RKO (cell line): ENCODE results near the gene AGTR1.
A peak's percentile ranks its signal among the peaks of the same experiment; 100 is the strongest.
"Not testable (repeated sequence)": the region's sequence is repeated elsewhere in the genome, so short reads cannot be mapped to it uniquely, and the experiment has no call there.

Source experiments
- DNase-seq: peaks from one replicate; pipeline ENCODE4 v3.0.0-alpha.2; 2016; ENCODE audit warnings: low spot score

Gene AGTR1

DNA sequence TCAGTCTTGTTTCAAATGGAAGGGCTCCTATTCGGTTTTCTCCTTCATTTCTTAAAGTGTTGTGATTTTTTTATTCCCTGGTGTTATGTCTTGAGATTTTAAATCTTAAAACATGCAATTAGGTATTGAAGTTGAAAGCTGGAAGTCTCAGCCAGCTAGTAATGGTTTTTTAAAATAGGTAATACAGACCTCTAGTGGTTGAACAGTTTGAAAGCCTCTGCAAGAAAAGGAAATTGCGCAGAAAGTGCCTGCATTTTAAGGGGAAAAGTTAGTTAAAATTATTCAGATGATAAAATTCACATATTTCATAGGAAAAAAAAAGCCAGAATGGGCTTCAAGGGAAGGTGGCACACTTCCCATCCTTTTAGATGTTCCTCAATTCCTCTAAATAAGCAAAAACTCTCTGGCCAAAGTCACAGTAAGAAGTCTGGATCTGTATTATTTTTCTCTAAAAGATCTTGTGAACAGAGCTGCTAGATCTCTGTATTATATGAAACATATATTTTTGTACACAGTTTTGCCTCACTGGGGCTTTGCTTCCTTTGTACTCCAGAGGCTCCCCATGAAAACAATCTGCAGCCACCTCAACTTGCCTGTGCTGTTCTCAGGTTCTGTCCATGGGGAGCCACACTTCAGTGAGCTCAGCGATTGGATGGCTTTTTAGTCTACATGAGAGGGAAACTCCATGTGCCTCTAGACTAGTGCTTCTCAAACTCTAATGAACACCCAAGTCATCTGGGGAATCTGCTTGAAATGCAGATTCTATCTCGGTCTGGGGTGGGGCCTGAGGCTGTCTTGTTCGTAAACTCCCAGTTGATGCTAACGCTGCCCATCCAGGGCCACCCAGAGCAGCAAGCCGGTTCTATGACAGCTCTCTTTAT, 21.5 kb downstream of the AGTR1 start:
- DNase-seq: peak; percentile 18

DNA sequence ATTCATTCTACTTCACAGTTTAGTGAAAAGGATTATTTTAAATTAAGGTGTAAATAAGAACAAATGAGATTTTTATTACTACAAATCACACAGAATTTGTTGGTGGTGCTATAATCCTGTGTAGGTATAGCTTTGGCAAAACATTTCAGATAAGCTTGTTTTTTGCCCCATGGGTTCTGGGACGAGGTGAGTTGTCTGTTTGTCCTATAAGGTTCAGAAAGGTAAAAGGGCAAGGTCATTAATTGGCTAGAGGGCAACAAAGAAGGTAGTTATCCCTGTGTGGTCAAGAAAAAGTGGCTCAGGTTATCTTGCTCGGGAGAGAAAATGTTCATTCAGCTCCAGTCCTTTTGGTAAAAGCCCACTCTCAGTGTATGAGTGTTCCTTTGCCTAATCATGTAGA, 23.2 kb downstream of the AGTR1 start:
- DNase-seq: no peak

DNA sequence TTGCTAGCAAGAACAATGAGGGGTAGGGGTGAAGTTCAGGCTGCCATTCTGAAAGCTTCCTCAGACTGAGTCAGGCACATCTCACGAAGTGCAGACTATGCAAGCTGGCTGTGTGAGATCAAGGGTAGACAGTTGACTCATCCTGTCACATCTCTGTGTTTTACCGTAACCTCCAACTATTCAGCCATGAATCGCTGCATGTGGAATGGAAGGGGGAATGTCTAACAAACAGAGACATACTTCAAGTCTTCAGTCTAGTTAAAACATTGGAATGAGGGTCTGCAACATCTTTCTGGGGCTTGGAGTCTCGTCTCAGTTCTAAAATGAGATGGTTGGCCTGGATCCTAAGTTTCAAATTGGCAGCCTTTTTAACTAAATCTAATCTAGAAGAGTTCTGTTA, 25.9 kb downstream of the AGTR1 start:
- DNase-seq: peak; percentile 60

DNA sequence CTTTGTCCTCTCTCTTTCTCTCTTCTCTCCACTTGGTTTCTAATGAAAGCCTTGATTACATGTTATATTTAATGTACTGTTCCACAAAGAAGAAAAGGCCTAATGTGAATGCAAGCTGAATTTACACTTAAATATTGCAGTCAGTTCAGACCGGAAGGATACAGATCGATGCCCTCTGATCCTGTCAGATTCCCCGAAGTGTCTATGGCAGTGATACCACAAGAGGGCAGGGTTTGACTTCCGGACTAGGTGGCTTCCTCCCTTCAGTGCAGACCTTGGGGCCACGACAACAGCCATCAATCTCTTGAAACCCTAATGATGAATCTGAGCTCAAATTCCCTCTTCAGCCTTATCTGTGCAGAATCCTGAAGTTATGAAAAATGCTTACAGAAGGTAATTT, 29.5 kb downstream of the AGTR1 start:
- peak; percentile 57 for DNase-seq

- no peak for DNase-seq
Measured at GRCh38 chr3:148728753-148729152, 31.1 kb downstream of the AGTR1 start.

- no peak for DNase-seq
Measured at GRCh38 chr3:148729476-148730055, 31.9 kb downstream of the AGTR1 start.

GRCh38 chr3:148730676-148731075, 33.0 kb downstream of the AGTR1 start:
- no peak for DNase-seq

DNA sequence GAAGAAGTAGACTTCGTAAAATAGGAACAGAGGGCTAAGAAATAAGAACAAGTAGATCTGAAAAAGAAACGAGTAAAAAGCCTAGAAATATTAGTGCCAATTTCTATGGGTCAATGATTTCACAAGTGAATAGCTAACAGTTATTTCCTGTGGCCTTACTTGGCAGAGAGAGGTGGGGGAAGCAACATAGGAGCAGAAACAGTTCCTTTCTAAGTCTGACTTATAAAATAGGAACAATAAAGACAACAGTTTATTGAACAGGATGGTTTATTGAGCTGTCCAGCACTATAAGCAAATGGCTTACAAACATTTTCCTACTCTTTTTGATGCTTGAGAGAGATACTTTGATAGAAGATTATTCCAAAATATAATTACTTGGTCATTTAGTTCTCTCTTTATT, 37.9 kb downstream of the AGTR1 start:
- no peak for DNase-seq

DNA sequence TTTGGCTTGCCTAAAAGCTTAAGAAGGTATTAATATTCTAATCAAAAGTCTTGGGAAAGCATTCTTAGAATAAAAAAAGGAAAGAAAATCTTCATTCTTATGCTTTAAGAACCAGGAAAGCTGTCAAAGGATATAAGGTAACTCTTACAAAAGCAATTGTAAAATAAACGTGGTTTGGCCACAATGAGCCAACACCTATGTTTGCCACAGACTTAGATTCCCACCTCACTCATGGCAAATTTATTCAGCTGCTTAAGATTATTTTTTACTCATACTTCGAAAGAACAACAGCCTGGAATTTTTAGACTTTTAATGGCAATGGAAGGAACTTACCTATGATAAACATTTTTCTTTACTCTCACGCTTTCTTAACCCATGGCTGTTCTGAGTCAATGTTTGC, 38.4 kb downstream of the AGTR1 start:
- no peak for DNase-seq

- no peak for DNase-seq
Measured at GRCh38 chr3:148737104-148737530, 39.4 kb downstream of the AGTR1 start.

DNA sequence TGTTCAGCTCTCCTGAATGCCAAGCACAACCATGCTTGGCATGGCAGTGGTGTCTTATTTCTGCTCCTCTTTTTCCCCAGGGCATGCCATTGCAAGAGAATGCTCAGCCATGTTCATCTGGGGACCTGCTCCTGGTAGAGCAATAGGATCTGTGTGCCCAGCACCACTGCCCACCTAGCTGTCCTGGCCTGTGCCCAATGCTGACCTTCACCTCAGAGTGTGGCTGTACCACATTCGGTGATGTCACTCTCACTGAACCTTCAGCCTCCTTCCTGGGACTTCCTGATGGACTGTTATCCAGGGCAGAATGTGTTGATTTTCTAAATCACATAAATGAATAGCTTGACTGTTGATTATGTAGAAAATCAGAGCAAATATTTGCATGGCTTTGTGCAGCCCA, 42.0 kb downstream of the AGTR1 start:
- no peak for DNase-seq

GRCh38 chr3:148740291-148740690, 42.6 kb downstream of the AGTR1 start:
- no peak for DNase-seq

DNA sequence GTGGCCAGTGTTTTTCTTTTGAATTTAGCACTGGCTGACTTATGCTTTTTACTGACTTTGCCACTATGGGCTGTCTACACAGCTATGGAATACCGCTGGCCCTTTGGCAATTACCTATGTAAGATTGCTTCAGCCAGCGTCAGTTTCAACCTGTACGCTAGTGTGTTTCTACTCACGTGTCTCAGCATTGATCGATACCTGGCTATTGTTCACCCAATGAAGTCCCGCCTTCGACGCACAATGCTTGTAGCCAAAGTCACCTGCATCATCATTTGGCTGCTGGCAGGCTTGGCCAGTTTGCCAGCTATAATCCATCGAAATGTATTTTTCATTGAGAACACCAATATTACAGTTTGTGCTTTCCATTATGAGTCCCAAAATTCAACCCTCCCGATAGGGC, 43.5 kb downstream of the AGTR1 start:
- no peak for DNase-seq

DNA sequence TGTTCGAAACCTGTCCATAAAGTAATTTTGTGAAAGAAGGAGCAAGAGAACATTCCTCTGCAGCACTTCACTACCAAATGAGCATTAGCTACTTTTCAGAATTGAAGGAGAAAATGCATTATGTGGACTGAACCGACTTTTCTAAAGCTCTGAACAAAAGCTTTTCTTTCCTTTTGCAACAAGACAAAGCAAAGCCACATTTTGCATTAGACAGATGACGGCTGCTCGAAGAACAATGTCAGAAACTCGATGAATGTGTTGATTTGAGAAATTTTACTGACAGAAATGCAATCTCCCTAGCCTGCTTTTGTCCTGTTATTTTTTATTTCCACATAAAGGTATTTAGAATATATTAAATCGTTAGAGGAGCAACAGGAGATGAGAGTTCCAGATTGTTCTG, 44.4 kb downstream of the AGTR1 start:
- no peak for DNase-seq

DNA sequence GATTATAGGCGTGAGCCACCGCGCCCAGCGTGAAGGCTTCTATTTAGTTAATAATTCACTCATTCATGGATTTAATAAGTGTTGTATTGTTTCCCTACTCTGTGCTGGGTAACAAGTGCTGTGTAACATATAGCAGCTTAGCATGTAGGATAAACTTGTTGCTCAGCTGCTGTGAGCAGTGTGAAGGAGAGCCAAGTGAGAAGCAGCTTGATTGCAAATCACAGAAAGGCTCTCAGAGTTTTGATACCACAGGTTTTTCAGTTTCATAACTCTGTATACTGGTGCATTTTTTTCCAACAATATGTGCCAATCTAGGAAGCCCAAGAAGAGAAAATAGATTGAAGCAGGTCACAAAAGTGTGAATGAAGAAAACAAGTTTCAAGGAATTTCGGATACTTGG, 48.4 kb downstream of the AGTR1 start:
- no peak for DNase-seq

DNA sequence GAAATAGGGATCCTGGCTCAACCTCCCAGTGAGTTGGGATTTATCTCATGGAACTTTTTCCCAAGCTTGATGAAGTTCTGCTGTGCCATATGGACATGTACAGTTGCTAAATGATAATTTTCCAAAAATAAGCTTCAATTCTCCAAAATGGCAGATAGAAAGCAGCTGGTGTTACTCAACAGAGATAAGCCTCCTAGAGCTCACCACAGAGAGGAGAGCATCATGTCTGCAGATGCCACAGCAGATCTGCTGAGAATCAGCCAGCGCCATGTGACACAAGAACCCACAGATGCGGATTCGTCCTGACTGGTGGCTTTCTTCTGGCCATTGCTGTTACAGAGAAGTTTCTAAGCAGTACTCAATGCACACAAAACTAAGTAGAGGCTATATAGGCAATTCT, 50.6 kb downstream of the AGTR1 start:
- no peak for DNase-seq

GRCh38 chr3:148750296-148750695, 52.6 kb downstream of the AGTR1 start:
- no peak for DNase-seq

GRCh38 chr3:148751461-148751860, 53.8 kb downstream of the AGTR1 start:
- no peak for DNase-seq

DNA sequence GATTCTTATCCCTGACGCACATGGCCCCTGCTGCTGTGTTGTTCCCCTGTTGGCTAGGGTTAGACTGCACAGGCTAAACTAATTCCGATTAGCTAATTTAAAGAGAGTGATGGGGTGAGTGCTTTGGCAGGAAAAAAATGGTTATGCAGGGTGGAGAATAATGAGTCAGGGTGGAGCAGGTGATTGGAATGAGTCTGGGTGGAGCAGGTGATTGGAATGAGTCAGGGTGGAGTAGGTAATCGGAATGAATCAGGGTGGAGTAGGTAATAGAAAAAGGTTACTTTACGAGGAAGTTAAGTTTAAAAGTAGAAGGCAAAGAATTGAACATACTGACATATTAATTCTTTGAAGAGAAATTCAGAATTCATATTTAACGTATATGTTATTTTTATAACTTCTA, 55.7 kb downstream of the AGTR1 start:
- DNase-seq: not testable (repeated sequence)

DNA sequence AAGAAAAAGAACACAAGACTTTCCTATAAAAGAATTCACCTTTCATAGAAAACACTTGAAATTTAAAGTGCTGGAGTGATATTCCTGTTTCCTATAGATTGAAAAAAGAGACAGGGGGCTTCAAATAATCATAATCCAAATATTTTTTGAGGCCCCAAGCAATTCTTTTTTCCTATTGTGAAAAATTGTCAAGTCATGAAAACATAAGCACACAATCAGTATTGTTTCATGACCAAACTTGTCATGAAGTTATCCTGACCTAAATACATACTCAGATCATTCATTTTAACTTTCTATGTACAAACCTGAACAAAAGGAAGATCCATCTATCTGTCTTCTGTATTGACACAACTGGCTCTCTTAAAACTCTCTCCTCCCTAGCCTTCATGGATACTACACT, 57.9 kb downstream of the AGTR1 start:
- no peak for DNase-seq

GRCh38 chr3:148756311-148756710, 58.6 kb downstream of the AGTR1 start:
- DNase-seq: no peak

DNA sequence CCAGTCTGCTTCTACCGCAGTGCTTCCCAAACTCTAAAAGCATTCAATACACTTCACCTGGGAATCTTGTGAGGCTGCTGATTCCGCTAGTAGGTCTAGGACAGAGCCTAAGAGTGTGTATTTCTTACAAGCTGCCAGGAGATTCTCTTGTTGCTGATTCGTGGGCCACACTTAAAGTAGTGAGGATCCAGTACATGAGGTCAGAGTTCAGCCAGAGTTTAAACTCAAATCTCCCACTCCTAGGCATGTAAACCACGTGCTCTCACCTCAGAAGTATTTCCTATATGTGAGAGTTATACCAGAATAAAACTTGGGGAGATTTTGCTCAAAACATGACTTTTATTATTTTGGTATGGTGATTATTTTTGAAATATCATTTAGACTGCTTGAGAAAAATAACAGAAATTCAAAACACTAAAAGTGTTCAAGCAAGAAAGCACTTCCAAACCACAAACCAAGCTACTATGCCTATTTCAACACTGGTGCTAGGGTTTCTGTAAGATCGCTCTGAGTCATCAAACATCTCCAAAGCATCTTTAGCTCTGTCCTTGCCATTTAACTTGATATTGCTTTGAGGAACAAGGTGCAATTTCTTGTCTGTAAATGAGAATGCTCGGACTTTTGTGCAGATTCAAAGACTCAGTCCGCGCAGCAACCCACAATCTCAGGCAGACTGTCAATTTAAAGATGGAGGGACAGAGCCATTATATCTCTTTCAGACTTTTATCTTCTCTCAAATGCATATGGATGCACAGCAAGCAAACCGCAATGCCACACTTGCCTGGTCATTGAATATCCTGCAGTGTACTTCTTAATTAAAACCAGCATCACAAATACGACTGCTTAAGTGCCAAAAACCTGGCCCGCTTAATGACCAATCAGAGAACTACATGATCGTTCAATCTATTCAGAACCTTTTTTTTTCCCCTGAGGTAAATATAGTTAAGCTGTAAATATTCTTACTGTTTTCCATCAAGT, 59.8 kb downstream of the AGTR1 start:
- no peak for DNase-seq
